ENCODE measurements around the gene ITGB4. TPM values are rescaled to one million over a fixed set of nuclear protein-coding genes. Genes with fewer than 3 reads are reported as not detected.

Gene ITGB4
- total RNA-seq, 1 experiment from 2014 or later = 5.3 TPM

DNA sequence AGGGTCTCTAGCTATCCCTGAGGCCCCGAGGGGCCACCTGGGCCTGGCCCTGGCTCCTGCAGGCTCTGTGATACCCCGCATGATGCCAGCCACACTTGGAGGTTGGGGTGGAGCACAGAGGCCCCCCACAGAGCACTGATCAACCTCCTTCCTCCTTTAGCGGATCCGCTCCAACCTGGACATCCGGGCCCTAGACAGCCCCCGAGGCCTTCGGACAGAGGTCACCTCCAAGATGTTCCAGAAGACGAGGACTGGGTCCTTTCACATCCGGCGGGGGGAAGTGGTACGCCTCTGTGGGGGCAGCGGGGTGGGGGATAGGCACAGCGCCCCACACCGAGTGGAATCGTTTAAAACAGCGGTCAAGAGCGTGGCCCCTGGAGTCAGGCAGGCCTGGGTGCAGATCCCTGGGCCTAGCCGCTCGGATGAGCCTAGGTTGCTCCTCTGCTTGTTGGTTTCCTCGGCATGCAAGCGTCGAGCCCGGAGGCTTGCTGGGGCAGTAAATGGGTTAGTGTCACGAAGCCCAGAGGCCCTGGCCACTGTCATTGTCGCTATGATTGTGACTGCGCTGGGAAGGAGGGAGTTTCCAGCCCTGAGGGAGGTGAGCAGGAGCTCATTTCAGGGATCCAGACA is 9.9 kb downstream of the ITGB4 start:
- no CpG with 5 or more reads among the region's 26 CpGs for WGBS (ENCODE audit: extremely low coverage, insufficient read length, low lambda C conversion rate)

More for the DNA sequence above, 9.9 kb downstream of the ITGB4 start:
- H2BK15ac ChIP-seq (ENCODE audit: low read depth, low read length) = no peak overlapping the region
- Mint-ChIP-seq H3K27me3 (ENCODE audit: low read depth) (no peaks in the 10 kb centered on the region), H3K27ac (no peak overlapping the region; a peak in 1 of 7 replicates), H3K9me3 (no peaks in the 10 kb centered on the region), H3K4me1 (0 out of 4 replicates have a peak, but pooled peaks cover 0 to 3% of the 10 kb centered on the region in 2 experiments), H3K36me3 (ENCODE audit: insufficient read depth in 1 of 3, low read depth in 3 of 3) (no peaks in the 10 kb centered on the region), H3K4me3 (no peak overlapping the region)
- no peak overlapping the region for H4K5ac ChIP-seq (ENCODE audit: insufficient read length, low read depth, low read length)
- no peaks in the 10 kb centered on the region for H3K79me2 ChIP-seq (ENCODE audit: insufficient read depth, low read length)
- H3K9me3 ChIP-seq (ENCODE audit: control insufficient read depth, low read depth, low read length) = no peaks in the 10 kb centered on the region
- H2BK120ac ChIP-seq (ENCODE audit: low read depth, low read length, poor library complexity, severe bottlenecking) = no peak overlapping the region
- H3K79me1 ChIP-seq (ENCODE audit: insufficient read depth, low read depth, low read length, poor library complexity, severe bottlenecking) = no peaks in the 10 kb centered on the region
- H3K9ac ChIP-seq (ENCODE audit: extremely low read depth, insufficient read length, low read length) = no peak overlapping the region
- no peak overlapping the region for H2BK5ac ChIP-seq (ENCODE audit: insufficient read length, low read length)
- H3K4me2 ChIP-seq (ENCODE audit: insufficient read depth, insufficient read length, low read length) = no peak overlapping the region
- no peak overlapping the region for H3K56ac ChIP-seq (ENCODE audit: insufficient read length, low read depth, low read length)
- H3K23ac ChIP-seq (ENCODE audit: insufficient read length, low read depth, low read length) = no peak overlapping the region
- H3K4ac ChIP-seq (ENCODE audit: low read depth, low read length) = no peak overlapping the region
- H3K18ac ChIP-seq (ENCODE audit: insufficient read length, low read depth, low read length) = no peak overlapping the region
- no peak for DNase-seq
- H2AFZ ChIP-seq (ENCODE audit: low read length) = no peak overlapping the region
- no peak overlapping the region; the same call in 1 of the 2 replicates for H3K14ac ChIP-seq (ENCODE audit: insufficient read depth, low read length)
- no peak overlapping the region for H3K27ac ChIP-seq (ENCODE audit: insufficient read length, low read depth, low read length)
- no peak overlapping the region for H2BK12ac ChIP-seq (ENCODE audit: insufficient read length, low read depth, low read length)
- no peak overlapping the region for H2AK5ac ChIP-seq (ENCODE audit: insufficient read length, low read length)
- H4K8ac ChIP-seq (replicated peaks; ENCODE audit: insufficient read length, low read depth, low read length) = no peak overlapping the region
- no peak overlapping the region for H4K91ac ChIP-seq (ENCODE audit: insufficient read length, low read depth, low read length)
- H3K4me1 ChIP-seq (ENCODE audit: insufficient read depth, low read length) = no peaks in the 10 kb centered on the region
- H3K27me3 ChIP-seq (ENCODE audit: insufficient read depth, low read length) = no peaks in the 10 kb centered on the region
- no peaks in the 10 kb centered on the region for H3K23me2 ChIP-seq (ENCODE audit: insufficient read length, low read depth, low read length, poor library complexity, severe bottlenecking)
- H4K20me1 ChIP-seq (ENCODE audit: control insufficient read depth, insufficient read depth, insufficient read length) = no peaks in the 10 kb centered on the region
- no peak for TF ChIP-seq CTCF (conservative IDR thresholded peaks at IDR 0.05)
- no peak overlapping the region for H2BK20ac ChIP-seq (ENCODE audit: low read depth, low read length, poor library complexity, severe bottlenecking)
- H3T11ph ChIP-seq (ENCODE audit: low read length) = no peak overlapping the region
